GM10266 (cell line): ENCODE measurements around the gene CDH2.

Source experiments
- DNase-seq: peaks from one replicate; pipeline ENCODE4 v3.0.0; 2012; ENCODE audit errors: extremely low spot score
- CTCF ChIP-seq: IDR thresholded peaks from 2 replicates; pipeline ENCODE4 v1.5.1; 2012; ENCODE audit warnings: mild to moderate bottlenecking, low read depth; ENCODE audit not compliant: control insufficient read depth, insufficient read depth; ENCODE audit errors: missing control alignments

CDH2 gene

GRCh38 chr18:28005164-28005563, 171.8 kb downstream of the CDH2 start:
- no peak for TF ChIP-seq CTCF
- no peak for DNase-seq

- no peak for TF ChIP-seq CTCF
- no peak for DNase-seq
These were observed 172.3 kb downstream of the CDH2 start for GRCh38 chr18:28004606-28005005.

- no peak for DNase-seq
- no peak for TF ChIP-seq CTCF
These were observed 173.5 kb downstream of the CDH2 start for GRCh38 chr18:28003451-28003850.

GRCh38 chr18:28002841-28003240, 174.1 kb downstream of the CDH2 start:
- no peak for DNase-seq
- no peak for TF ChIP-seq CTCF

GRCh38 chr18:27996801-27997272, 180.1 kb downstream of the CDH2 start:
- DNase-seq = no peak
- TF ChIP-seq CTCF = no peak

GRCh38 chr18:27995770-27996502, 181.0 kb downstream of the CDH2 start:
- DNase-seq = no peak

More at GRCh38 chr18:27995770-27996502, 181.0 kb downstream of the CDH2 start:
- no peak for TF ChIP-seq CTCF
